NCI-H2029 treated with DMSO at 0.1 percent for 48 hours (cell line): Measurements from ENCODE around the gene NFE2L2.
"Not testable (repeated sequence)": the region's sequence is repeated elsewhere in the genome, so short reads cannot be mapped to it uniquely, and the experiment has no call there.

Experiments
- DNase-seq: peaks from one replicate; lab custom pipeline; 2025; lab: John Stamatoyannopoulos, UW

The NFE2L2 gene

DNA sequence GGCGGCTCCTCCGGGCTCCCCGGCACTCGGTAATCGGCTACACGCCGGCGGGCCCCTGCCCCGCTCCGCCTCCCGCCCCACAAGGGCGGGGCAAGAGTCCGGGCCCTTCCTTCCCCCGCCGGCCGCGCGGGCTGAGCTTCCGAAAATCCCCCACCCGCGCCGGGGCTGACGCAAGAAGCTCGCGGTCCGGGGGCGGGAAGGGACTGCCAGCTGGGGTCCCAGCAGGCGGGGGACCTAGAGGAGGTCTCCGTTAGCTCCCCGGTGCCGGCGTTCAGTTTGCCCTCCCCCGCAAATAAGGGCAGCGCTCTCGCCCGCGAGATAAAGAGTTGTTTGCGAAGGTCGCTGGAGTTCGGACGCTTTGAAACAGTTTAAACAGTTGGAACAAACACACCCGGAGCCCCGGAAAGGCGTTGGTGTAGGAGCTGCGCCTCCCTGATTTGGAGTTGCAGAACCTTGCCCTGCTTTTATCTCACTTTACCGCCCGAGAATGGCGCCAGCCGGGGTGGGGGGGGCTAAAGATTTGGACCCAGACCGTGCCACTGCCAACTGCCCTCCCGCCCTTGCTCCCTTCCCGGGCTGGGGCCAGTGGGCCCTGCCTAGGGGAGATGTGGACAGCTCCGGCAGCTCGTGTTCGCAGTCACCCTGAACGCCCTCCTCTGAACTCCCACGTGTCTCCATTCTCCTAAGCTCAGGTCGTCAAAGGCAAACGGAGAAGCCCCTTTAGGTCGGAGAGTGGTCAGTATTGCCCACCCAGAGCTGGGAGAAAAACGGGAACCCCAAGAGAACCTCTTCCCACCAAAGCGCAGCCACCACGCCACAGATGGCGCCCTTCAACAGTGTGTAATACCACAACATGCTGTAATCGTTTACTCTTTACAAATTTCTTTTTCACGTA is at the start of gene NFE2L2:
Gene NFE2L2, minus strand, starts transcription at position 35 of the 895 bp plus-strand sequence. CDS start 151 bp downstream, outside the sequence.
- DNase-seq: peak; percentile 51

DNA sequence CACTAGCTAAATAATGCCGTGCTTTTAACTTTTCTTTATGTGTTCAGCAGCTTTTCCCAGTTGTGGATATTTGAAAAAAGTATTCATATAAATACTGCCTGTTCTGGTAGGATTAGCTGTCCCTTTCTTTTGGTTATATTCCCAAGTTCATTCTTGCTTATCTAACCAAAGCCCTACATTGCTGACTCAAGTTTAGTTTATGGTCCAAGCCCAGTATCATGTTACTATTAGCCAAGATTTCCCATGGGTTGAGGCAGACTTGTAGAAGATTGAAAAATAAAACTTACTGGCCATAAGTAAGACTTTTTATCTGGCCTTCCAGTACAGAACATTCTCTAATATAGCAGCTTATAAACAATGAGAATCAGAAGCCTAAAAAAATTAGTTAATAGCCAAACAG is 49.7 kb upstream of the NFE2L2 start:
- DNase-seq: no peak

DNA sequence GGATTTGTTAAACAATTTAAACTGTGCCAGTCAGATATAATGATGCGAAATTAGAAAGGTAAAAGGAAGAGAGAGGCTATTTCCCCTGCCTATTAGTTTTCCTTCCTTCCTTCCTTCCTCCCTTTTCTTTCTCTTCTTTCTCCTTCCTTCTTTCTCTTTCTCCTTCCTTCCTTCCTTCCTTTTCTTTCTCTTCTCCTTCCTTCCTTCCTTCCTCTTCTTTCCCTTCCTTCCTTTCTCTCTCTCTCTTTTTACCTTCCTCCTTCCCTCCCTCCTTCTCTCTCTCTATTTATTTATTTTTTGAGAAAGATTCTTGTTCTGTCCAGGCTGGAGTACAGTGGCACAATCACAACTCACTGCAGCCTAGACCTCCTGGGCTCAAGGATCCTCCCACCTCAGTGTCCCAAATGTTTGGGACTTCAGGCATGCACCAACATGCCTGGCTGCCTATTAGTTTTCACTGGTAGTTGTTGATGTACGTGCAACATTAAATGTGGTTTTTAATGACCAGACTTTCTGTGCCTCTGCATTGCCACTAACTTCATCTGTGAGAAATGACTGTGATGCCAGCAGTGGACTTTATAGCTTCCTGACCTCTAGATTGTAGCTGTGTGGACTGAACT is 48.7 kb upstream of the NFE2L2 start:
- no peak for DNase-seq

DNA sequence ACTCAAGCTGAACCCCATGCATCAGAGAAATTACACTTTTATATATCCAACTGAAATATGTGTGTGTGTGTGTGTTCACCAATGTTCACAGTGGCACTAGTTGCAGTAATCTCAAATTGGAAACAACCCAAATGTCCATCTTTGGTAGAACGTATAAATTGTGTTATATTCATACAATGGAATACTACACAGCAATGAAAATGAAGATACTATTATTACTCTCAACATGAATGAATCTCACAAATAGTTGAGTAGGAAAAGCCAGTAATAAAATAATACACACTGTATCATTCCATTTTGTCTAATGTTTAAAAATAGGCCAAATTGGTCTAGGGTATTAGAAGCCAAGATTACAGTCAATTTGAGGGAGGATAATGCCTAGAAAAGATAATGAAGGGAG is 48.0 kb upstream of the NFE2L2 start:
- DNase-seq: no peak

DNA sequence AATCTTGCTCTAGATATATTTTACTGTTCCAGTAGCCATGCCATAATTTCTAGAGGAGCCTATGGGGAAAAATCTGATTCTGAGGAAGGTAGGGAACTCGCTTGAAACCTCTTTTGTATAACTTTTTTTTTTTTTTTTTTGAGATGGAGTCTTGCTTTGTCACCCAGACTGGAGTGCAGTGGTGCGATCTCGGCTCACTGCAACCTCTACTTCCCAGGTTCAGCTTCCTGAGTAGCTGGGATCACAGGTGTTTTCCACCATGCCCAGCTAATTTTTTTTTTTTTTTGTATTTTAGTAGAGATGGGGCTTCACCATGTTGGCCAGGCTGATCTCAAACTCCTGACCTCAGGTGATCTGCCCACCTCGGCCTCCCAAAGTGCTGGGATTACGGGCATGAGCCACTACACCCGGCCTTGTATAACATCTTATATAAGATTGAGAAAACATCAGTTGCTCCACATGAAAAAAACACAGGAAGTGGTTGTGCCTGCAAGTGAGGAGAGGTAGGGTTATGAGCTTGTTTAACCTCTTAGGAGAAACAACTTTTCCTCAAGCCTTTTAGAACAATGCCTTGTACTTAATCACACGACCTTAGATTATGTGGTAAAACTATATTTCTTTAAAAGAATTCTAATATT is 45.3 kb upstream of the NFE2L2 start:
- DNase-seq: not testable (repeated sequence)

DNA sequence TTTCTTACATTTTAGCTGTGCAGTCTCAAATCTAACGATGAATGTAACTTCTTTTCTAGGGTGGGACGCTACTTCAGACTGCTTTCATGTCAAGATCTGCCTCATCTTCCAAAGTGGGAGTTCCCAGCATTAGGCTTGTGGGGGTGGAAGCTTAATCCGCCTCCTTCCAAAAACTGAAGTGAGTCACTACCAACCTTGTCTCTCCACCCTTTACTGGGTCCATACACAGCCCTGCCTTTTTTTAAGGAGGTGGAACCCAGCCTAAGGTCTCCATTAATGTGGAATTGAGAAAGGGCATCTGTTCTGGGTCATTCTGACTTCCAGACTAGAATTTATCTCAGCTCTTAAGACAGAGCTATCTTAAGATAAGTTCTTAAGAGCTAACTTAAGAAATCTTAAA is 42.0 kb upstream of the NFE2L2 start:
- no peak for DNase-seq

DNA sequence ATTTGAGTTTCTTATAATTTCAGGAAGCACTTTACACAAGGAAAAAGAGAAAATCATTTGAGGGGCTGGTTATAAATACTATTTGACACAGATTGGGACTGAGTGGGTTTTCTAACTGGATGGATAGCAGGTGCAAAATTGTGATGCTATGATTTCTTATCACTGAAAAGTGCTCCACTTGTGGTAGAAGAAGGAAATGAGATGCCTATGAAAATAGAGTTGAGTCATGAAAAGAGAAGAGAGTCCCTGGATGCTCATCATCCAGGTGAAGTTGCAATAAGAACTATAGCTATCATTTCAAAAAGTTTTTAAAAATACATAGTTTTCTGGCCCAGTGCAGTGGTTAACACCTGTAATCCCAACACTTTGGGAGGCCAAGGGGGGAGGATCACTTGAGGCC is 39.4 kb upstream of the NFE2L2 start:
- DNase-seq: no peak

DNA sequence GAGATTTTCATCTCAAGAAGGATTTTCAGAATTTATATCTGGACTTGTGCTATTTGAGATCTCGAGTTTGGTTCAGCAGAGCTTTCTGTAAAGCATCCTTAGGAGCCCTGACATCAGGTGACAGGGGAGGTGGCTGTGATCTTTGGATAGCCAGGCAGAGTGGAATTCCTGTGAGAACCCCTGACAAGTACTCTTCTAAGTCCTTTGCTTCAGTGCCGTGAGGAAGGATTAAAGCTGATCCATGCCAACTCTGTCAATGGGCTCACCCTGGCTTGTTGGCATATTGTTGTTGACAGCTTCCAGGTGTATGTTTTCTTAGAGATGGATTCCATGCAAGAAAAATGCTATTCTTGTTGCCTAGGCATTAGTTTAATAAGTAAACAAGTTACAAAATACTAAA is 38.0 kb upstream of the NFE2L2 start:
- DNase-seq: no peak

DNA sequence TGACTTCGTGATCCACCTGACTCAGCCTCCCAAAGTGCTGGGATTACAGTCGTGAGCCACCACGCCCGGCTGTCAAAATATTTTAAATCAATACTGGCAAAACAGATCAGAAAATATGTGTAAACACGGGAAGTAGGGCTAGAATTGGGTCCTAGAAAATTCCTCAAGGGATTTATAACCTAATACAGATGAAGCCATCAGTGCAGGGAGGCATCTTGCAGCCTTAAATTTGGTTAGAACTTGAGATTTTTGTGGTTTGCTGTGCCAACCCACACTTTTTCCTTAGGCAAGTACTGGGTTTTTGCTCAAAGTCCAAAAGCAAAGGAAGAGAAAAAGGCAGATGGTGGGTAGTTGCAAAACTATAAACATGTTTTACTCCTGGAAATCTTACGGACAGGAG is 33.7 kb upstream of the NFE2L2 start:
- no peak for DNase-seq

DNA sequence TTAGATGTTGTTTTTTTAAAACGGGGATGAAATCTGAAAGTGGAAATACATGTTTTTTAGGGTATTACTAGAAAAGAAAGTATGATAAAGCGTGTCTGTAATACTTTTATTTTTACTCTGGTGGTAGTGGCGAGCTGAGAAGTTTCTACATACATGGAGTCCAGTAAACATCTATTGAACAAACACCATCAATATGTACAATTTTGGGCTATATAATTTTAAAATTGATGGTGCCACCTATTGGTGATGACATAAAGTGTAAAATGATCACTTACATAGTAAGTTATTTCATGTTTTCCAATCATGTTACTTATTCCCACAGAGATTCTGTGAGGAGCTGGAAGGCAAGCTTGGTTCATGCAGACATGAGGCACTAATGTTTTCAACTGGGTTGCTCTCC is 31.5 kb upstream of the NFE2L2 start:
- DNase-seq: no peak

DNA sequence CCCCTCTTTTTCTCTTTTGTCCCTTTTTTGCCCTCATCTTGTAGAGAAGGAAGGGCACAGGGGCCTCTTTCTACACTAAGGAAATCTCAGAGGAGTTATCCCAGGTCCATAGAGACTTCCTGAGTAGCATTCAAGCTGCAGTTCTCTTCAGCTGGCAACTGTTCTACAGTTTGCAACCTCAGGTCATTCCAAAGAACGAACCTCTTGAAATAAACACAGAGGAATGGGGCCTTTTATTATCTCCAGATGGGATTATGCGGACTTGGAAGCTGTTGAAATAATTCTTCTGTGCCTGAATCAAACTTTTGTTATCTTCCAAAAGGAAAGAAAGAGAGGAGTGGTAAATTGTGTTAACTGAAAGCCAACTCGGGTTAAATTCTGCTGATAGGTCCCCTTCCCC is 31.0 kb upstream of the NFE2L2 start:
- DNase-seq: no peak

DNA sequence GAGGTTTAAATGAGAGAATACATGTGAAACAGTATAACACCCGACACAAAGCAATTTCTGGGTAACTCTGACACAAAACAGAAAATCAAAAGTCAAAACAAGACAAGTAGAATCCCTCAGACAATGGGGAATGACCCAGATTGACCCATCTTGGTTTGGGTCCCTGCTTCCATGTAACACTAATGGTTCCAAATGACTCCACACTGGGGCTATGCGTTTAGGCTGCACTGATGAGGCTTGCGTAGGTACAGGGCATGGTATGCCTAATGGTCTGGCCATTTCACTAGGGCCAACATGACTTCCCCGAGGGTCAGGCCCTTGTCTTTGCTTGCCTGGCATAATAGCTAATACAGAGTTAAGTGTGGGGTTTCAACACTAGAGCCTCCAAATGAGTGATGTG is 27.2 kb upstream of the NFE2L2 start:
- no peak for DNase-seq

DNA sequence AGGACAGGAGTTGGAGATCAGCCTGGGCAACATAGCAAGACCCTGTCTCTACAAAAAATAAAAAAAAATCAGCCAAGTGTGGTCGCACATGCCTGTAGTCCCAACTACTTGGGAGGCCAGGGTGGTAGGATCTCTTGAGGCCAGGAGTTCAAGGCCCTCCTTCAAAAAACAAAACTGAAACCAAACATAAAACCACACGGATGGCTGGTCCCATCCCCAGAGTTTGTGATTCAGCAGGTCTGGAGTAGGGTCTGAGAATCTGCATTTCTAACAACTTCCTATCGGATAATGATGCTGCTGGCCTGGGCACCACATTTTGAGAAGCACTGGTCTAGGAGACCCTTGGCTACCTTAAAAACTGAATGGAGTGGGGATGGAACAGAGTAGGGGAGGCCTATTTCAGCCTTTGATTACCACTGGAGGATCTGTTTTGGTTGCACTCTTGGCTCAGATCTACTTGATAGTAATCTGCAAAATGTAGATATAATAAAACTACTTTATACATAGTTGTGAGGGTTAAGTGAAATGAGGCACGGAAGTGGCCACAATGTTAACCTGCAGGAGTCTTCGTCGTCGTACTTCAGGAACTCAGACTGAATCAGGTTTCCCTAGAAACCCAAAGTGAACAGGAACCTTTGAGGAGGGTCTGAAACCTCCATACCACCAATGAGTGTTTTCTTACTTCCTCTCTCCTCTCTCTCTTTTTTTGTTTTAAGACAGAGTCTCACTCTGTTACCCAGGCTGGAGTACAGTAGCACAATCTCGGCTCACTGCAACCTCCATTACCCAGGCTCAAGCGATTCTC is 25.5 kb upstream of the NFE2L2 start:
- DNase-seq: no peak

DNA sequence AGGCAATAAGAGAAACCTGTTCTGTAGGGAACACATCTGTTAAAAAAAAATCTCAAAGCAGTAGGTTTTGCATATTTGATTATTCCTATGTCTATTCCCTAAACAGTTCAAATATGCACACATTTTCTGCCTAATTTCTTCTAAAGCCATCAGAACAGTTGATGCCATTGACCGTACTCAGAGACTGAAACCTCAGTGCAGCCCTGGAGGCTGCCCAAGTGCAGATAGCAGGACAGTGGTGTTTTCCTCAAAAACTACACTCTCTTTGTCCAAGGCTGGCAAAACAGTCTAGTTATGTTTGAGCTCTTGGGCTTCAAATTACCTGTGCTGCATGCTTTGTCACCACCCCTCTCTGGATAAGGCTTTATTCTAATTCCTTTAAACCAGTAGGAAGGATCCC is 23.3 kb upstream of the NFE2L2 start:
- no peak for DNase-seq

DNA sequence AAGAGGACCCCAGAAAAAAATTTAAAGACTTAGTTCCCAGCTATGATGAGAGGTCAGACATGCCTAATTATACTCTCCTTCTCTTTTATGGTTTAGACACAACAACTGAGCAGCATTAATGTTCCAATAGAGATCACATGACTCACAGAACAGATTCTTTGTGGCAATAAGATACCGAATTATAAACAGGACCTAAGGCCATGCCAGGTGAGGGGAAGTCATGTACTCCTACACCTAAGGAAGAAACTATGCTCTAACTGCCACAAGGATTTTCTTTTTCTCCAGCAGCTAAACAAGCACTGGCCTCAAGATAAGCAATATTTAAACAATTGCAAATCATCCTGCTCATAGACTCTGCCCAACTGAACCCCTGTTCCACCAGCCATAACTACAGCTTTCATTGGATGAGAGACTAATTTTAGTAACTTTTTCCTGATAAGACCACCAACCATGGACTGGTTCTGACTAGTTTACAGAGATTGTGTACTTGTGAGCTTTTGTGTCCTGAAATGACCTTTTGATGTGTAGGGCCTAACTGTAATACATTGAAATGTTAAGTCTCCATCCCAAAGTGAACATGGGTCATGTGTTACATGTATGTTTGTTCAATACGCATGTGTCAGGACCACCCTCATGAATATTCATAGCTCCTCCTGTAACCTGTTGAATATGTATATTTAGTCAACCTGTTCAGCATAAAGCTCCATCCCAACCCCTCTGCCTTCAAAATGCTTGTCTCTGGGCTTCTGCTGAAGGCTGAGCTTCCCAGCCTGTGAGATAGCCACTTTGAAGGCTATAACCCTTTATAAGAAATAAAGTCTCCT is 21.6 kb upstream of the NFE2L2 start:
- DNase-seq: no peak

DNA sequence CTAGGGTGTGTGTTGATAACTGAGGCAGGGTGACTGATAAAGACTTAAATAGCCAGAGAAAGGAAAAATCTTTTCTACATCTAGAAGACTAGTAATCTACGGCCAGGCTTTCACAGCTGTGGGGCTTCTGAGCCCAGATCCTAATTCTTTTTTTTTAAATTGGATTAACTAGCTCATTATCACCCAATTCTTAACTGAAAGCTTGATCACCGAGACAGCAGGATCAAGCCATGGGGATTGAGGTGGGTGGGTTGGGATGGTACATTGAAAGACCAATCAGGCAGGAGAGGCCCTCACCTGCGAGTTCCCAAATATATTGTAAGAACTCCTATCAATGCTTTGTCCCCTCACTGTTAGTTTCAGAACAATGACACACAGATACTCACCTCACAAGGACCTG is 20.0 kb upstream of the NFE2L2 start:
- no peak for DNase-seq

DNA sequence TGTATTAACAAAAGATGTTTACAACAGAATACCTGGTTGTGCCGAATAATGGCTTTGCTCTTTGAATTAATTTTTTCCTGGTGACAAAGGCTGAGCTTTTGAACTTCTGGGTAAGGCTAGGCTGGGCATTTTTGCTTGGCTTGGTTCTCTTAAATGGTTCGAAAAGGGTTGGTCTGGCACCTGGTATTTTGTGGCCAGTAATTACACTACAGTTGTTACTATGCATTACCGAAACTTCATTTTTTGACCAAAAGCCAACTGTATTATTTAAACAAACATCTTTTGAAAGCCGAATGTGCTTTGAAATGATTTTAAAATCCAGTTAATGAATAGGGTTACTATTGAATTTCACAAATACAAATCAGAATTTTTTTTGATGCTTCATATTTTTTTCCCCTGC is 19.4 kb upstream of the NFE2L2 start:
- no peak for DNase-seq

DNA sequence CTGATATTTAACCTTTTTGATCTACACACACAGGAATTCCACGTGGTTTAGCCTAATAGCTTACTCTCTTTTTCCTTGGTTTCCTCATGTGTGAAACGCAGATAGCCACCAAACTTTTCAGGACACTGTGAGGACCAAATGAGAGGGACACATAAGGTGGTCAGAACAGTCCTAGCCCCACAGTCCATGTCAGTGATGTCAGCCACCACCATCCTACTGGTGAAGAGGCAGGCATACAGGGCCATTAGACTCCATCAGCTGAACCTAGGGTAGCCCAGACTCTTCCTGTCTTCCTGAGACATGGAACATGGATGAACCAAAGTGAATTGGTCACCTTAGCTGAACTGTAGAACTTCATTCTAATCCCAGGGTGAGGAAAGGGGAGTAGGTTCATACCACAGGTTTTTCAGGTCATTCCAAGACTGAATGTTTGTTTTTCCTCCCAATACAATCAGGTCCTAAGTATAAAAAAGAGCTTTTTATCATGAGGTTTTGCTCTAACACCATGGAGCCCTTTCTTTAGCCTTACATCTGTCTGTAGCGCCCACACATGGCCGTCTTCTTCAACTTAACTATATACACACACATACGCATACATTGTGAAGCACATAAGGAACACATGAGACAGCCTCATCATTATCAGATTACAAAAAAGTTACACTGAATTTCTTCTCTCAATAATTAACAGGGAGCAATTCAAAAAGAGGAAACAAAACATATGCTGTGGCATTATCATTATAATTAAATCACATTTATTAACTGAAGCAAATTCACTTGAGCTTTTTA is 18.5 kb upstream of the NFE2L2 start:
- DNase-seq: no peak

DNA sequence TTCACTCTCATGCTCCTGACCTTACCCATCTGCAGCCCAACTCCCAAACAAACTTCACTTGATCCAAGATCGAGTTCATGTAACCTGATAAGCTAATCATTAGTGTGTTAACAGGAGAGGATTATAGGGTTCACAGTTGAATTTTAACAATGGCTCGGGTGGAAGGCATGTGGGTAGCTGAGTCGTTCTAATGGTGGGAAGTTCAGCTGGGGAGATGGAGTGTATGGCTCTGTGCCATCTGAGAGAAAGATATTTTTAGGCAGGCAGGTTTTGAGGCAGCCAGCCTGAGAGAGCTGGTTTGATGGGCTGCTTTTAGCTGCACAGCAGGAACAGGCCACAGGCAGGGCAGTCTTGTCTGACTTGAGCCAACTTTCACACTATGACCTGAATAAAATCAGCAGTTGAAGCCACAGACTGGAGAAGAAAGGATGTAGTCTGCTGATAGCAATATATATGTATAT is 17.7 kb upstream of the NFE2L2 start:
- no peak for DNase-seq

DNA sequence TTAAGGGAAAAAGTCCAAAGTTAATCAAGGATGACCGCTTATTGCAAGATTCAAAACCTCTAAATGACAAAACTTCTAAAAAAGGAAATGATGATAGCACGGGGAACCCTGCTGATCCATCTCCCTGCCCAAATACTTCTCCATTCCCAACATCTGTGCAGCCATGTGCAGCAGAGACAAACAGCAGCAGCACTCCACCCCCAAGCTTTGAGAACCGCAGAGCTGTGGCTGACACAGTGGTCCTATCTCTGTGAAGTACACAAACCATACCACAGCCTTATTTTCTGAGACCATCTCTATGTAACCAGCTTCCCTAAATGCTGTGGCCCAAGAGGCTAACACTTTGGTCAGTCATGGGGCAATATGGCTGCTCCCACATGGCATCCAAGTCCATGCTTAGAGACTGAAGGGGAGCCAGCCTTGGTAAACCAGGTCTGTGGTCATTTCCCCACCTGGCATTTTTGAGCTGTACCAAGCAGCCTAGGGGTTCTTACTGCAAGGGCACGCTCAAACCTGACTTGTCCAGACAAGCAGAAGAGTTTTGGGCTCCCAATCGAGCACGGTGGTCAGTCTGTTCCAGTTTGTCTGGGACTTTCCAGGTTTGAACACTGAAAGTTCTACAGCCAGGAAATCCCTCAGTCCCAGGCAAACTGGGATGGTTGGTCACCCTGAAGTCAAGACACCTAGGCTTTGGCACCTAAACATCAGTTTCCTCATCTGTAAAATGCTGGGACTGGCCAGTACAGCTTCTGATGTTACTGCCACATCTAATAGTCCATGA is 17.1 kb upstream of the NFE2L2 start:
- DNase-seq: no peak
